HG02938 (cell line): ENCODE data around the gene ACER3.

Source experiments
- ATAC-seq: cut with Tn5 transposase; IDR thresholded peaks from one replicate; pipeline ENCODE4 v1.9.1; 2021; ENCODE audit warnings: mild to moderate bottlenecking, moderate library complexity; ENCODE audit not compliant: unreplicated experiment

ACER3 gene

DNA sequence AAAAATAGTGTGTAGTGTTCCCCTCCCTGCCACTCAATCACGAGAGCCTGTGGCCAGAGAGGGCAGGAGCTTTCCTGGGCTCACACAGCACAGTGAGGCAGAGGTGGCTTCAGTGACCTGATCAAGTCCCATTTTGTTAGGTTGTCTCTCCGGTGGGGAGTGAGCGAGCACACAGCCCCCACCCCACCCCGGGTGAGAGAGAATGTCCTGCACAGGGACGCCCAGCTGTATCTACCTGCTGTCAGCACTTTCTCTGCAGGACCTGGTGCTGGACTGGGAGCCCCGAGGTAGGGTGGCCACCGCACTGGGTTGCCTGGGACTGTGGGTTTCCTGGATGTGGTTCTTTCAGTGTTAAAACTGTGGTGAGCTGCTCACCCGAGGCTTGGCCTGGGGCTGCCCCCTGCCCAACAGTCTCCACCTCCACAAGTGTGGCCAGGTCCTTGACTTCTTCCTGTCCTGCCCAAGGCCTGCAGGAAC lies 212.2 kb downstream of the ACER3 start:
- no peak for ATAC-seq

- no peak for ATAC-seq
These were observed 212.7 kb downstream of the ACER3 start for GRCh38 chr11:77073328-77074001.

- no peak for ATAC-seq
These were observed 213.5 kb downstream of the ACER3 start for GRCh38 chr11:77074205-77074604.

DNA sequence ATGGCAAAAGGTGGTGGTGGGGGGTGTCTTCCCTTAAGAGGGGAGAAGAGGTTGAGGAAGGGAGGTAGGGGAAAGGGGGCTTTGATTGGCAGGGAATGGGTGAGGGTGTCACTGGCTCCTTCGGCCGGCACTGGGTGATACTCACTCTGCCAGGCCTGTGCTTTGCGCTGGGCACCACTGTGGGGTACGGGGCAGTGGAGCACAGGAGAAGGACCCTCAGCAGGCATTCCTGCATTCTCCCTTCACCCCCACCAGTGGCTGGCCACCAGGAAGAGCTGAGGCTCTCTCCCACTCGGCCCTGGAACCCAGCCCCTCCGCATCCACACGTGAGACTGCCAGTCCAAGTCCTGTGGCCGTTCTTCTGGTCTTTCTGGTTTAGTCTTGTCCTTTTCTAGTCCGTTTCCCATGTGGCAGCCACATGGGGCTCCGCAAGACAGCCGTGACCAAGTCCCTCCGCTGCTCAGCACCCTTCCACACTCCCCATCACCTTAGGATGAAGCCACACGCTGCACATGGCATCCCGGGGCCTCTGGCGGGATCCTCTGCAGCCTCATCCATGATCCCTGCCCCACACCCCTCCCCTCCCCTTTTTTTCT lies 214.0 kb downstream of the ACER3 start:
- no peak for ATAC-seq

GRCh38 chr11:77075425-77075905 lies 214.7 kb downstream of the ACER3 start:
- no peak for ATAC-seq
